HG02884 (cell line): ENCODE measurements around the gene GRID1.
"Not testable (repeated sequence)": the region's sequence is repeated elsewhere in the genome, so short reads cannot be mapped to it uniquely, and the experiment has no call there.

ENCODE experiments used
- ATAC-seq: cut with Tn5 transposase; IDR thresholded peaks from one replicate; pipeline ENCODE4 v1.9.1; 2021; ENCODE audit warnings: mild to moderate bottlenecking, moderate library complexity; ENCODE audit not compliant: unreplicated experiment

Gene GRID1

GRCh38 chr10:86177537-86178155 is 188.9 kb downstream of the GRID1 start:
- no peak for ATAC-seq

GRCh38 chr10:86176850-86177536 is 189.6 kb downstream of the GRID1 start:
- no peak for ATAC-seq

DNA sequence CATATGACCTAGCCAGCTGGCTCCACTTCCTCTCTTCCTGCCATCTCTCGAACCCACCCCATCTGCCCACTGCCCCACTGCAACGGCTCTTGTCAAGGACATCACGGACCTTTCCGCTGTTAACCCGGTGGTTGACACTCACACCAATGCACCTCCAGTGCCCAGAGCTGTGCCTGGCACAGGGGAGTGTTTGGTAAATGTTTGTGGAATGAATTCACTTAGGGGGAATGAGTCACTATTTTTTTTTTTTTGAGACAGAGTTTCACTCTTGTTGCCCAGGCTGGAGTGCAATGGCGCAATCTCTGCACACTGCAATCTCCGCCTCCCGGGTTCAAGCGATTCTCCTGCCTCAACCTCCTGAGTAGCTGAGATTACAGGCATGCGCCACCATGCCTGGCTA is 191.1 kb downstream of the GRID1 start:
- not testable (repeated sequence) for ATAC-seq

GRCh38 chr10:86172301-86172700 is 194.3 kb downstream of the GRID1 start:
- ATAC-seq, result no peak

DNA sequence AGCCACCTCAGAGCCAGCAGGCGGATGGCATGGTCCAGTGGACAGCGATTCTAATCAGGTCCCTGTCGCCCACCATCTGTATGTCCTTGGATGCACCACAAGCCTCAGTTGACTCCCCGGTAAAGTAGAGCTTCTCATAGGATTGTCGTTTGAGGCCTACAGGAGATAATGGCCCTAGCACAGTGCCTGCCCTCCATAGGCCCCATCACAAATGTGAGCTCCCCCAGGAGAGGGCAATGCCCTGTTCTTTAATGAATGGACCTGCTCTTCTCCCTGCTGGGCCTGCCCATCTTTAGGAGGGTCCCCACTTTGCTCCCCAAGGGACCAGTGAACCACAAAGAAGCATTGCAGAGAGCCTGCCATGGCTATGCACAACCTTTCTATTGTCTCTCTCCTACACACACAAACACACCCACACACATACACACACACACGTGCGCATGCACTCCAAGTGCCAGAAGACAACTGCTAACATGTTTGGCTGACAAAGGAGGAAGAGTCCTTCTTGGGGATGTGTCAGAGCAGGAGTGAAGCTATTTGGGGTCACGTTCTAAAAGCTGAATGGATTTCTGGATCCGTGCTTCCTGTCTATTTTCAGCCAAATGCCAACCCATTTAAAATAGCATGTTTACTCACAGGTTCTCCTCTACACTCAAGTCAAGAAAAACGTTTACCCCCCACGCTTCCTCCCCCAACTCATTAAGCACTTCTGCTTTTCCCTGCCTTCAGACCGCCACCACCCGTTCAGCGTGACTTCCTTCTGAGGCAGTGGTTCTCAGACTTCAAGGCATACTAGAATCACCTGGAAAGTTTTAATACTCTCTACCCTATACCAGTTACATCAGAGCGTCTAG is 196.1 kb downstream of the GRID1 start:
- peak; percentile 70 for ATAC-seq

GRCh38 chr10:86169506-86170254 is 196.9 kb downstream of the GRID1 start:
- no peak for ATAC-seq

DNA sequence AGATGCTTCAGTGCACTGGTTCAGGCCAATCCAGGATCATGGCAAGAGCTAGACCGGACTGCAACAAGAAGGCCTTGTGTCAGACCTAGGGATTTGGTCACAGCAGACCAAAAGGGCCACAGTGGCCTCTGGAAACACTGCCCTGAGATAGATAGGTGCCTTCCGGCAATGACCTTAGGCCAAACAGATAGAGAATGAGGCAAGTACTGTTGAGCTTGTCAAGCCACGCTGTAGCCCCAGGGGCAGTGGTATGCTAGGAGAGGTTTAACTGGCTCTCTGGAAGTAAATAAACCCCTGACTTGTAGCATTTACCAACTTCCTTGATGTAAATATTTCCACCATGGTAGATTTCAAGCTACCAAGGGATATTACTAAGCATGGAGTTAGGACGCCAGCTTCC is 197.5 kb downstream of the GRID1 start:
- no peak for ATAC-seq

- no peak for ATAC-seq
These were observed 198.3 kb downstream of the GRID1 start for GRCh38 chr10:86168256-86168655.

GRCh38 chr10:86167762-86168128 is 198.8 kb downstream of the GRID1 start:
- ATAC-seq, result no peak

- ATAC-seq, result no peak
These were observed 199.4 kb downstream of the GRID1 start for GRCh38 chr10:86167121-86167761.

GRCh38 chr10:86165666-86166065 is 200.9 kb downstream of the GRID1 start:
- ATAC-seq, result no peak

DNA sequence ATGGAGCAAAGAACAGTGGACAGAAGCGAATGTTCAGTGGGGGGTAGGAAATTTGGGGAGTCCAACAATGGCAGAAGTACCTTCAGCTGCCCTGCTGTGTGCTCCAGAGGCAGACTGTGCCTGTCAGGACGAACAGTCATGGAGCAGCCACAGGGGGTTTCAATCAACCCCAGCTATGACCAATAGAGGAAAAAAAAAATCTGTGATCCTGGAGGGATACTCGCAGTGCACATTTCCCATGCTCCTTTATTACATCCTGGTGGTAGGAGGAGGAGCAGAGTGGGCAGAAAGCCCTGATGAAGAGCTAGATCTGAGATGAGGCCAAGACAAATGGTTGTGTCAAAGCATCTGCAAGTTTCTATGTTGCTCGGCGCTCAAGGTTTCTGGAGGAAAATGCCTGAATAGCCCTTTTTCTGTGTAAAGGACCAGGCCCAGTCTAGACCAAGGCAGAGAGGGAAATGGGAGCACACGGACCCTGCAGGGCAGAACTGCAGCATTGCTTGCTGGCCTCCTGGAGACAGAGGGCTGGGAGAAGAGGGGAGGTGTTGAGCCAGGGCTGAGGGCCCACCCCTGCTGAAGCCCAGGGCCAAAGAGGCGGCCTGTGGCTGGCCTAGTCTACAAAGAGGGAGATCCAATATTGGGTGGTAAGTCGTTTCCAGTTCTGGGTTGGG is 201.5 kb downstream of the GRID1 start:
- no peak for ATAC-seq

- no peak for ATAC-seq
These were observed 202.3 kb downstream of the GRID1 start for GRCh38 chr10:86164174-86164774.

GRCh38 chr10:86163522-86164173 is 202.9 kb downstream of the GRID1 start:
- no peak for ATAC-seq

GRCh38 chr10:86162696-86163400 is 203.7 kb downstream of the GRID1 start:
- no peak for ATAC-seq

- ATAC-seq, result no peak
These were observed 204.6 kb downstream of the GRID1 start for GRCh38 chr10:86162036-86162435.

- no peak for ATAC-seq
These were observed 205.6 kb downstream of the GRID1 start for GRCh38 chr10:86160890-86161585.

- ATAC-seq, result no peak
These were observed 206.8 kb downstream of the GRID1 start for GRCh38 chr10:86159797-86160196.
